GM12801 (cell line): ENCODE measurements around the gene IL18BP.

ENCODE experiments used
- TF ChIP-seq, protein P1 (sequence below): IDR thresholded peaks from one replicate; pipeline ENCODE4 v1.5.1; 2011; ENCODE audit warnings: control low read depth; ENCODE audit not compliant: insufficient read length; ENCODE audit errors: extremely low read depth

IL18BP gene

DNA sequence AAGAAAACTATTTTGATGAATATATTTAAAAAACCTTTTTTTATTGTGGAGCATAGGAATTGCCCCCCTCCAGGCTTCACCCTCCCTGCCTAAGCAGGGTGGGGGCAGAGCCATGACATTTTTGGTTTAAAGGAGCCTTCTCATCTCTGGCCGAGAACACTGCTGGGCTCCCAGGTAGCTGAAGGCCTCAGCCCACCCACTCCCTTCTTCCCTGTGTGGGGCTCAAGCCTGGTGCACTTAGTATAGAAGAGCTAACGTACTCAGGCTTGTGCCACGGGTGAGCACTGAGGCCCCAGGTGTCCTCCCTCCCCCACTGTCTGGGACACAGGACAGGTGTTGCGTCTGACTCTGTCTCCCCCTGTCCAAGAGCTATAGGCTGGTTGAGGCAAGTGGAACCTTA is 2.2 kb upstream of the IL18BP start:
- TF ChIP-seq, protein P1, sequence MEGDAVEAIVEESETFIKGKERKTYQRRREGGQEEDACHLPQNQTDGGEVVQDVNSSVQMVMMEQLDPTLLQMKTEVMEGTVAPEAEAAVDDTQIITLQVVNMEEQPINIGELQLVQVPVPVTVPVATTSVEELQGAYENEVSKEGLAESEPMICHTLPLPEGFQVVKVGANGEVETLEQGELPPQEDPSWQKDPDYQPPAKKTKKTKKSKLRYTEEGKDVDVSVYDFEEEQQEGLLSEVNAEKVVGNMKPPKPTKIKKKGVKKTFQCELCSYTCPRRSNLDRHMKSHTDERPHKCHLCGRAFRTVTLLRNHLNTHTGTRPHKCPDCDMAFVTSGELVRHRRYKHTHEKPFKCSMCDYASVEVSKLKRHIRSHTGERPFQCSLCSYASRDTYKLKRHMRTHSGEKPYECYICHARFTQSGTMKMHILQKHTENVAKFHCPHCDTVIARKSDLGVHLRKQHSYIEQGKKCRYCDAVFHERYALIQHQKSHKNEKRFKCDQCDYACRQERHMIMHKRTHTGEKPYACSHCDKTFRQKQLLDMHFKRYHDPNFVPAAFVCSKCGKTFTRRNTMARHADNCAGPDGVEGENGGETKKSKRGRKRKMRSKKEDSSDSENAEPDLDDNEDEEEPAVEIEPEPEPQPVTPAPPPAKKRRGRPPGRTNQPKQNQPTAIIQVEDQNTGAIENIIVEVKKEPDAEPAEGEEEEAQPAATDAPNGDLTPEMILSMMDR: no peak

GRCh38 chr11:71996946-71997345 is 1.8 kb upstream of the IL18BP start:
- TF ChIP-seq, protein P1: no peak

DNA sequence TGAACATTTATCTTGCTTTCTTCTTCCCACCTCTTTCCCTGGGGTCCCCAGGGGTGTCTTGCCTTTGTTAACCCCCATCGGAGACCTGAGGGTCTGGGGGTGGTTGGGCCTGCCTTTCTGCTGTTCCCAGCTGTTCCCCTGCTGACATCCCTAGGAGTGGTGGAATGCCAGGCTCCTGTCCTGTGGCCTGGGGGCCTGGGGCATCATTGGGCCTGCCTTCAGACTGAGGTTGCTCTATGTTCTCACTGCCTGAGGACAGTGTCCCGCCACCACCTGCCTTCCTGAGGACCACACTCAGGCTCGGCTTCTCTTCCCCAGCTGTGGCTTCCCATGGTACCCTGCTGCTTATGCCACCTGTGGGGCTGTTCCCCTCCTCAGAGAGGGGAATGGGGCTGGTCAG is 1.1 kb upstream of the IL18BP start:
- TF ChIP-seq, protein P1: no peak

DNA sequence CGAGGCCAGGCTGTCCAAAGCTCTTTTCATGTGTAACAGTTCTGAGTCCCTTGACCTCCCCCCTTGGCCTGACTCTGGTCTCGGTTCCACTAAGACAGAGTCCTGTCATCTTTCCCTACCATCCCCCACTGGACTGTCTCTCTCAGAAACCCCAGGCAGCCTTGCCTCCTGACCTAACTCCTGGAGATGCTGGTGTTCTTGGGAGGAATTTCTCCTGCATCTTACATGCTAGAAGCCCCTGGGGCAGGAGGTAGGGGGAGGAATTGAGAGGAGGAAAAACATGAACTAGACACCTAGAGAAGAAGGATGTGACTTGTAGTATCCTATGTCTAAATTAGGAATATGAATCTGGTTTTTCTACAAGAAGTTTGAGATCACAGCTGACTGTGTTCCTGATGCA is 648 bp upstream of the IL18BP start:
- TF ChIP-seq, protein P1: no peak

DNA sequence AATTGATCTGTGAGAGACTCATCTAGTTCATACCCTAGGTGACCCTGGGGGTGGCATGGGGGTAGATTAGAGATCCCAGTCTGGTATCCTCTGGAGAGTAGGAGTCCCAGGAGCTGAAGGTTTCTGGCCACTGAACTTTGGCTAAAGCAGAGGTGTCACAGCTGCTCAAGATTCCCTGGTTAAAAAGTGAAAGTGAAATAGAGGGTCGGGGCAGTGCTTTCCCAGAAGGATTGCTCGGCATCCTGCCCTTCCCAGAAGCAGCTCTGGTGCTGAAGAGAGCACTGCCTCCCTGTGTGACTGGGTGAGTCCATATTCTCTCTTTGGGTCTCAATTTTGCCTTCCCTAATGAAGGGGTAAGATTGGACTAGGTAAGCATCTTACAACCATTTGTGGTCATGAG is 653 bp downstream of the IL18BP start:
- TF ChIP-seq, protein P1: no peak

DNA sequence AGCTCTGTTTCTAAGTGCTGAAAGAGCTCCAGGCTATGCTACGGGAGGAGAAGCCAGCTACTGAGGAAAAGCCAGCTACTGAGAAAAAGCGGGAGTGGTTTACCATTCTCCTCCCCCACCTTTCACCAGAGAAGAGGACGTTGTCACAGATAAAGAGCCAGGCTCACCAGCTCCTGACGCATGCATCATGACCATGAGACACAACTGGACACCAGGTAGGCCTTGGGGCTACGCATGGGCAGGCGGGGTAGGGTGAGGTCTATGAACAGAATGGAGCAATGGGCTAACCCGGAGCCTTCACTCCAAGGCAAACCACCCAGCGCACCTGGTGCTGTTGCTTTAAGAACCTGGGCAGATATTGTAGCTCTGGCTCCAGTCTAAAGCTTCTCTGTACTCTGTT is 1.1 kb downstream of the IL18BP start:
- TF ChIP-seq, protein P1: no peak

DNA sequence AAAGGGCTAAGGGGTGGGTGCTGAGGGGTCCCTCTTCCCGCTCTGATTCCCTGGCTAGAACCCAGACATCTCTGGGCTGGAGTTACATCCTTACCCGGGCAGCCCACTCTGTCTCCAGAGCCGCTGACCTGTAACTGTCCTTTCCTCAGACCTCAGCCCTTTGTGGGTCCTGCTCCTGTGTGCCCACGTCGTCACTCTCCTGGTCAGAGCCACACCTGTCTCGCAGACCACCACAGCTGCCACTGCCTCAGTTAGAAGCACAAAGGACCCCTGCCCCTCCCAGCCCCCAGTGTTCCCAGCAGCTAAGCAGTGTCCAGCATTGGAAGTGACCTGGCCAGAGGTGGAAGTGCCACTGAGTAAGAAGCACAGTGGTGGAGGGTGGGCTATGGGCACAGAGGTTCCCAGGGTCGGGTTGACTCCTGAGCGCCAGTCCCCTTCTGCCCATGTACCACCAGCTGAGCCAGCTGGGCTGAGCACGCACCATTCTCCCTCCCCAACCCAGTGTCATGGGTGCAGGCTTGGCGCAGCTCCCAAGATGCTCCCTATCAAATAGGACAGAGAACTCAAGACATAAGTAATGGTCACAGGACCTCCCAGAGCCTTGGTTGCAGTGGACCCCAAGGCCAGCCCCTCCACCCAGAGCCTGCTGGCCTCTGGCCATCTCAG is 1.6 kb downstream of the IL18BP start:
- TF ChIP-seq, protein P1: no peak
